SK-N-SH treated with all-trans-retinoic acid at 6 μM for 48 hours (cell line): ENCODE results near the gene OR2V1.

Experiments used
- ATAC-seq: fragments of 200-7000 bp; cut with Tn5 transposase; 3 replicates; pipeline ENCODE4 v1.9.1; 2020; ENCODE audit warnings: mild to moderate bottlenecking, moderate library complexity
- ARNTL ChIP-seq: fragments of 450-650 bp; formaldehyde crosslinking; IDR thresholded peaks from 2 replicates; pipeline ENCODE4 v1.5.0; 2020; ENCODE audit warnings: low read depth, mild to moderate bottlenecking, moderate library complexity, borderline replicate concordance
- BACH2 ChIP-seq: fragments of 250-450 bp; sonication (Bioruptor Pico); IDR thresholded peaks from 2 replicates; pipeline ENCODE4 v1.9.0; 2021; ENCODE audit warnings: mild to moderate bottlenecking, borderline replicate concordance
- CREB5 ChIP-seq: fragments of 250-450 bp; sonication (Bioruptor Pico); IDR thresholded peaks from 2 replicates; pipeline ENCODE4 v1.5.1; 2020; ENCODE audit warnings: low read depth, mild to moderate bottlenecking, moderate library complexity
- CSDC2 ChIP-seq: fragments of 250-450 bp; sonication (Bioruptor Pico); IDR thresholded peaks from 2 replicates; pipeline ENCODE4 v1.5.0; 2020; ENCODE audit warnings: mild to moderate bottlenecking, moderate library complexity
- CSRNP3 ChIP-seq: fragments of 250-450 bp; sonication (Bioruptor Pico); IDR thresholded peaks from 2 replicates; pipeline ENCODE4 v1.5.1; 2021; ENCODE audit warnings: mild to moderate bottlenecking, moderate library complexity
- ESRRG ChIP-seq: fragments of 250-450 bp; sonication (Bioruptor Pico); IDR thresholded peaks from 2 replicates; pipeline ENCODE4 v1.6.1; 2021; ENCODE audit warnings: mild to moderate bottlenecking
- ISL1 ChIP-seq: fragments of 250-450 bp; sonication (Bioruptor Pico); IDR thresholded peaks from 2 replicates; pipeline ENCODE4 v2.1.2; 2022; ENCODE audit warnings: mild to moderate bottlenecking, moderate library complexity
- OSR1 ChIP-seq: fragments of 250-450 bp; sonication (Bioruptor Pico); IDR thresholded peaks from 2 replicates; pipeline ENCODE4 v1.8.0; 2022; ENCODE audit warnings: moderate library complexity, mild to moderate bottlenecking, inconsistent platforms
- PATZ1 ChIP-seq: fragments of 250-450 bp; sonication (Bioruptor Pico); IDR thresholded peaks from 2 replicates; pipeline ENCODE4 v1.8.0; 2020; ENCODE audit warnings: mild to moderate bottlenecking, moderate library complexity, borderline replicate concordance
- POU6F1 ChIP-seq: fragments of 250-450 bp; sonication (Bioruptor Pico); IDR thresholded peaks from 2 replicates; pipeline ENCODE4 v1.8.0; 2021; ENCODE audit warnings: low read depth, mild to moderate bottlenecking, moderate library complexity, borderline replicate concordance
- PPARA ChIP-seq: fragments of 250-450 bp; sonication (Bioruptor Pico); IDR thresholded peaks from 2 replicates; pipeline ENCODE4 v1.5.0; 2020; ENCODE audit warnings: mild to moderate bottlenecking, borderline replicate concordance
- RARB ChIP-seq: fragments of 250-450 bp; sonication (Bioruptor Pico); IDR thresholded peaks from 2 replicates; pipeline ENCODE4 v1.8.0; 2021; ENCODE audit warnings: mild to moderate bottlenecking, moderate library complexity
- SNAI2 ChIP-seq: fragments of 250-450 bp; sonication (Bioruptor Pico); IDR thresholded peaks from 2 replicates; pipeline ENCODE4 v1.5.0; 2020; ENCODE audit warnings: mild to moderate bottlenecking, moderate library complexity
- TCF4 ChIP-seq: fragments of 250-450 bp; sonication (Bioruptor Pico); IDR thresholded peaks from 2 replicates; pipeline ENCODE4 v1.8.0; 2021; ENCODE audit warnings: mild to moderate bottlenecking, moderate library complexity, borderline replicate concordance
- TOX ChIP-seq: fragments of 250-450 bp; sonication (Bioruptor Pico); IDR thresholded peaks from 2 replicates; pipeline ENCODE4 v1.8.0; 2021; ENCODE audit warnings: mild to moderate bottlenecking, moderate library complexity, borderline replicate concordance
- ZC3H10 ChIP-seq: fragments of 250-450 bp; sonication (Bioruptor Pico); IDR thresholded peaks from 2 replicates; pipeline ENCODE4 v1.5.1; 2021; ENCODE audit warnings: mild to moderate bottlenecking, moderate library complexity
- ZFP3 ChIP-seq: fragments of 250-450 bp; sonication (Bioruptor Pico); IDR thresholded peaks from 2 replicates; pipeline ENCODE4 v1.5.0; 2020; ENCODE audit warnings: mild to moderate bottlenecking, moderate library complexity
- ZFP30 ChIP-seq: fragments of 450-650 bp; formaldehyde crosslinking; IDR thresholded peaks from 2 replicates; pipeline ENCODE4 v1.5.0; 2022; ENCODE audit warnings: mild to moderate bottlenecking, moderate library complexity
- ZNF70 ChIP-seq: fragments of 450-650 bp; formaldehyde crosslinking; IDR thresholded peaks from 2 replicates; pipeline ENCODE4 v1.5.0; 2020; ENCODE audit warnings: mild to moderate bottlenecking, moderate library complexity
- ZNF8 ChIP-seq: fragments of 450-650 bp; formaldehyde crosslinking; IDR thresholded peaks from 2 replicates; pipeline ENCODE4 v1.5.0; 2020; ENCODE audit warnings: mild to moderate bottlenecking, moderate library complexity
- TF ChIP-seq, protein P1 (sequence below): fragments of 250-450 bp; sonication (Bioruptor Pico); IDR thresholded peaks from 2 replicates; pipeline ENCODE4 v1.5.0; 2020; ENCODE audit warnings: mild to moderate bottlenecking, moderate library complexity

Gene OR2V1

GRCh38 chr5:181127456-181127855 is 3.5 kb downstream of the OR2V1 start:
- no peak for ATAC-seq
- TF ChIP-seq ZFP30 (CRISPR knock-in tag) = no peak
- no peak for TF ChIP-seq ARNTL (CRISPR knock-in tag)
- no peak for TF ChIP-seq ISL1 (CRISPR knock-in tag)
- no peak for TF ChIP-seq CSDC2 (CRISPR knock-in tag)
- TF ChIP-seq TOX (CRISPR knock-in tag) = no peak
- TF ChIP-seq TCF4 = no peak
- TF ChIP-seq ZNF8 (CRISPR knock-in tag) = no peak
- TF ChIP-seq BACH2 (CRISPR knock-in tag) = no peak
- TF ChIP-seq OSR1 = no peak
- TF ChIP-seq SNAI2 (CRISPR knock-in tag) = no peak
- no peak for TF ChIP-seq PATZ1 (CRISPR knock-in tag)
- no peak for TF ChIP-seq ESRRG (CRISPR knock-in tag)
- TF ChIP-seq ZNF70 (CRISPR knock-in tag) = no peak
- no peak for TF ChIP-seq POU6F1
- TF ChIP-seq PPARA (CRISPR knock-in tag) = no peak
- no peak for TF ChIP-seq RARB
- TF ChIP-seq ZFP3 = no peak
- no peak for TF ChIP-seq CSRNP3 (CRISPR knock-in tag)

GRCh38 chr5:181126841-181127240 is 4.1 kb downstream of the OR2V1 start:
- TF ChIP-seq OSR1 (no peak), TCF4 (no peak), SNAI2 (CRISPR knock-in tag) (no peak), TOX (CRISPR knock-in tag) (no peak), ESRRG (CRISPR knock-in tag) (no peak), ARNTL (CRISPR knock-in tag) (no peak), PATZ1 (CRISPR knock-in tag) (no peak), RARB (no peak), ZNF70 (CRISPR knock-in tag) (no peak), ZC3H10 (no peak), CSRNP3 (CRISPR knock-in tag) (no peak), CREB5 (no peak), ZFP30 (CRISPR knock-in tag) (no peak), POU6F1 (no peak), CSDC2 (CRISPR knock-in tag) (no peak)
- TF ChIP-seq, protein P1, sequence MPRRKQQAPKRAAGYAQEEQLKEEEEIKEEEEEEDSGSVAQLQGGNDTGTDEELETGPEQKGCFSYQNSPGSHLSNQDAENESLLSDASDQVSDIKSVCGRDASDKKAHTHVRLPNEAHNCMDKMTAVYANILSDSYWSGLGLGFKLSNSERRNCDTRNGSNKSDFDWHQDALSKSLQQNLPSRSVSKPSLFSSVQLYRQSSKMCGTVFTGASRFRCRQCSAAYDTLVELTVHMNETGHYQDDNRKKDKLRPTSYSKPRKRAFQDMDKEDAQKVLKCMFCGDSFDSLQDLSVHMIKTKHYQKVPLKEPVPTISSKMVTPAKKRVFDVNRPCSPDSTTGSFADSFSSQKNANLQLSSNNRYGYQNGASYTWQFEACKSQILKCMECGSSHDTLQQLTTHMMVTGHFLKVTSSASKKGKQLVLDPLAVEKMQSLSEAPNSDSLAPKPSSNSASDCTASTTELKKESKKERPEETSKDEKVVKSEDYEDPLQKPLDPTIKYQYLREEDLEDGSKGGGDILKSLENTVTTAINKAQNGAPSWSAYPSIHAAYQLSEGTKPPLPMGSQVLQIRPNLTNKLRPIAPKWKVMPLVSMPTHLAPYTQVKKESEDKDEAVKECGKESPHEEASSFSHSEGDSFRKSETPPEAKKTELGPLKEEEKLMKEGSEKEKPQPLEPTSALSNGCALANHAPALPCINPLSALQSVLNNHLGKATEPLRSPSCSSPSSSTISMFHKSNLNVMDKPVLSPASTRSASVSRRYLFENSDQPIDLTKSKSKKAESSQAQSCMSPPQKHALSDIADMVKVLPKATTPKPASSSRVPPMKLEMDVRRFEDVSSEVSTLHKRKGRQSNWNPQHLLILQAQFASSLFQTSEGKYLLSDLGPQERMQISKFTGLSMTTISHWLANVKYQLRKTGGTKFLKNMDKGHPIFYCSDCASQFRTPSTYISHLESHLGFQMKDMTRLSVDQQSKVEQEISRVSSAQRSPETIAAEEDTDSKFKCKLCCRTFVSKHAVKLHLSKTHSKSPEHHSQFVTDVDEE (CRISPR knock-in tag) = no peak
- ATAC-seq = no peak
